GM19455 (cell line): Measurements from ENCODE around the gene ATP5MC2.
"Not testable (repeated sequence)": the region's sequence is repeated elsewhere in the genome, so short reads cannot be mapped to it uniquely, and the experiment has no call there.

Experiments used
- ATAC-seq: cut with Tn5 transposase; IDR thresholded peaks from one replicate; pipeline ENCODE4 v1.9.1; 2021; ENCODE audit not compliant: unreplicated experiment

The ATP5MC2 gene

GRCh38 chr12:53695152-53696145, 19.6 kb upstream of the ATP5MC2 start:
- ATAC-seq, result no peak

- no peak for ATAC-seq
Measured at GRCh38 chr12:53694756-53695151, 18.9 kb upstream of the ATP5MC2 start.

- no peak for ATAC-seq
Measured at GRCh38 chr12:53688134-53688533, 12.3 kb upstream of the ATP5MC2 start.

DNA sequence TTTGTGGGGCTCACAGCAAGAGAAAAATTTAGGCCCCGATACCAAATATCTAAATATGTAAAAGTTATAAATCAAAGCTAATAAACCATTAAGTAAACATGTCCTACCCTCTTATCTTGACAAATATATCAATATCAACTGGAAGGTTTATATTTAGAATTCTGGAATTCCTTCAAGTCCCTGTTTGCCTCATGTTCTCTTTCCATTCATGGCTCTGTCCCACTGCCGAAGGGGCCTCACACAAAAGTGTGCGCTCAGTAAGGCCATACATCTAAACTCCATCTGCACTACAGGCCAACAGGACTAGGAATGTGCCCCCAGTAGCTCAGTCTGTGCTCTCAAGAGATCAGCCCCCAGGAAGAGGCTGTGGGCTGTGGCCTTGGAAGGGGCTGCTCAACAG, 10.6 kb upstream of the ATP5MC2 start:
- ATAC-seq, result no peak

DNA sequence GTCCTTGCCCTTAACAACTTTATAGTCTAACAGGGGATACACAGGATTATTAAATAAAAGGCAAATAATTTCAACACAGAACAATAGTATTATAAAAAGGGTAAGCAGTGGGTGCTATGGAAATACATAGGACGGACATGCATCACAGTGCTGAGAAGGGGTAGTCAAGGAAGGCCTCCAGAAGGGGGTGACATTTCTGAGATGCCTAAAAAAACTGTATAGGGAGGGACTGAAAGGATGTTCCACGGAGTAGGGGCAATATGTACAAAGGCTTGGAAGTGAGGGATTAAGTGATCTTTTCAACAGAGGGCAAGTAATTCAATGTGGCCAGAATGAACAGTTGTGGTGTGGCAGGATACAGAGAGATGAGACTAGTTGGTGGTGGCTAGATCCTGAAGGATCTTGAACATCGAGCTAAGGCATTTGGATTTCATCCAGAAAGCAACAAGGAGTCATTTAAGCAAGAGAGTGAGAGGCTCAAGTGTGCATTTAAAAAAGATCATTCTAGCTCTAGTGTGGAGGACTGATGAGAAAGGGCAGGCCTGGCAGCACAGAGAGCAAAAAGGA, 8.9 kb upstream of the ATP5MC2 start:
- ATAC-seq, result no peak

DNA sequence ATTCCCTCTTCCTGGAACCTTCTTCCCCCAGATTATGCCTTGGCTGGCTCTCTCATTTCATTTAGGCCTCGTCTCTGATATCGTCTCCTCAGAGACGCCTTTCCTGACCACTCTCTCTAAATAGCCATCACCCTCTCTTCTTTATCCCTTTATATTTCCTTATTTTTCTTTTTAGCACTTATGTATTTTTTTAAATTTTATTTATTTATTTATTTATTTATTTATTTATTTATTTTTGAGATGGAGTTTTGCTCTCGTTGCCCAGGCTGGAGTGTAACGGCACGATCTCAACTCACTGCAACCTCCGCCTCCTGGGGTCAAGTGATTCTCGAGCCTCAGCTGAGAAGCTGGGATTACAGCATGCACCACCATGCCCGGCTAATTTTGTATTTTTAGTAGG, 8.1 kb upstream of the ATP5MC2 start:
- no peak for ATAC-seq

GRCh38 chr12:53683494-53683893, 7.6 kb upstream of the ATP5MC2 start:
- no peak for ATAC-seq

DNA sequence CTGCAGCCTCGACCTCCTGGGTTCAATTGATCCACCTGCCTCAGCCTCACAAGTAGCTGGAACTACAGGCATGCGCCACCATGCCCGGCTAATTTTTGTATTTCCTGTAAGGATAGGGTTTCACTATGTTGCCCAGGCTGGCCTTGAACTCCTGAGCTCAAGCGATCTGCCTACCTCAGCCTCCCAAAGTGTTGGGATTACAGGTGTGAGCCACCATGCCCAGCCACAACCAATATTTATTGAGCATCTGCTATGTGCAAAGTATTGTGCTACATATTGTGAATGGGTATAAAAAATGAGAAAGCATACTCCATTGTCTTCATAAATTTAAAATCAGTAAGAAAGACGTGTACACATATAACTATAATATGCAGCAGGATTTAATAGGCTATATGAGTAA, 4.2 kb upstream of the ATP5MC2 start:
- ATAC-seq, result not testable (repeated sequence)

DNA sequence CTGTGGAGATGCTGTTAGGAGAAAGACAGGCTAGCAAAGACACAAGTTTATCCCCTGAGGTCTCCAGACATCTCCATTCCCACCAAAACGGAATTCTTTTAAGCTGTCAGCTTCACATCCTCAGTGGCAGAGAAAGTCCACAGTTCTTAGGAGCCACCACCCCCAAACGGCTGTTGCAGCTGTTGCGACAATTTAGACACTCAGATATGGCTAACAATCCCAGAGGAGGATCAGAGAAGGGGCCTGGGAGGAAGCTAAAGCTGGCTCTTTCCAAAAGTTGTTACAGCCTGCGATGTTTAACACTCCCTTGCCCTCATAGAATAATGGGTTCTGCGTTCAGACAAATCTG, 1.9 kb upstream of the ATP5MC2 start:
- ATAC-seq, result no peak

DNA sequence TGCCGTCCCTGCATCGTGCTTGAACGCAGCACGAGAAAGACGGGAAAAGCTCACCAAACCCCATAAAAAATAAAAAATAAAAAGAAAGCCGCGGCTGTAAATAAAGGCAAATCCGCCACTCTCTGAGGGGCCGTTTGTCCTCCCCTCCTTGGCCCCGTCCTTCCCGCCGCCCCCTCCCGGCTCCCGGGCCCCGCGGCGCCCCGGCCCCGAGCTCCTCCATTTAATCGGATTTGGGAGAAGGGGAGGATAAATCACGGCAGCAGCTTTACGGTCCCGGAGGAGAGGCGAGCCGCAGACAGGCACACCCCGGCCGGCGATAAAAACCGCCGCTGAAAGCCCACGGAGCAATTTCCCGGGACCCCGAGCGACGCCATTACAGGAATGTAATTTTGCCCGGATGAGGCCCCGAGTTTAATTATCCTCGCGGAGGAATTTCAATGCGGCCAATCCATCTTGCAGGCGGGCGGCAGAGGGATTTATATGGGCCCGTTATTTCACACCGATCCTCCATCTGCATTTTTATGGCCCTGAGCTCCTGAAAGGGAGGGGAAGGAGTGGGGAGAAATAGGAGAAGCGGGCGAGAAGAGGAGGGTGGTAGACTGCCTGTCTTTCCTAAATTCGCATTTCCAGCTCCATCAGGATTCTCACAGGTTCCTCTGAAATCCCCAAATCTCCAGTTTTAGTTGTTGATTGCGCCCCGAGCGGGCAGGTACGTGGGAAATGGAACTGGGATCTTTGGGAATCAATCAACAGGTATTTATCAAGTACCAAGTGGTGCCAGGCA, 1.3 kb upstream of the ATP5MC2 start:
- no peak for ATAC-seq

DNA sequence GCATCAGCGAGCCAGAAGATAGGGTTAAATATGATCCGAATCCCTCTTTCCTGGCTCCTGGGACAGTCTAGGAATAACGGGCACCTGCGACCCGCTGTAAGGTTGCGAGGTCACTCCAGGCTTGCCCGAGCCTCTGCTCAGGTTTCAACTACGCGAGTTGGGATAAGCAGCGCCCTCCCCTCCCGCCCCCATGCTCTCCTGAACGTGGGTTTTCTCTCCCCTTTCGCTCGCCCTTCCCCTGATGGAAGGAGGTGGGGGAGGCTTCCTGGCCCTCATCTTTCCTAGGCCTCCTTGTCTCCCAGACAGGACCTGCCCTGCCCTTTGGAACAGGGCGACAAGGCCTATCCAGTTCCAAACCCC, 753 bp upstream of the ATP5MC2 start:
- ATAC-seq, result no peak

DNA sequence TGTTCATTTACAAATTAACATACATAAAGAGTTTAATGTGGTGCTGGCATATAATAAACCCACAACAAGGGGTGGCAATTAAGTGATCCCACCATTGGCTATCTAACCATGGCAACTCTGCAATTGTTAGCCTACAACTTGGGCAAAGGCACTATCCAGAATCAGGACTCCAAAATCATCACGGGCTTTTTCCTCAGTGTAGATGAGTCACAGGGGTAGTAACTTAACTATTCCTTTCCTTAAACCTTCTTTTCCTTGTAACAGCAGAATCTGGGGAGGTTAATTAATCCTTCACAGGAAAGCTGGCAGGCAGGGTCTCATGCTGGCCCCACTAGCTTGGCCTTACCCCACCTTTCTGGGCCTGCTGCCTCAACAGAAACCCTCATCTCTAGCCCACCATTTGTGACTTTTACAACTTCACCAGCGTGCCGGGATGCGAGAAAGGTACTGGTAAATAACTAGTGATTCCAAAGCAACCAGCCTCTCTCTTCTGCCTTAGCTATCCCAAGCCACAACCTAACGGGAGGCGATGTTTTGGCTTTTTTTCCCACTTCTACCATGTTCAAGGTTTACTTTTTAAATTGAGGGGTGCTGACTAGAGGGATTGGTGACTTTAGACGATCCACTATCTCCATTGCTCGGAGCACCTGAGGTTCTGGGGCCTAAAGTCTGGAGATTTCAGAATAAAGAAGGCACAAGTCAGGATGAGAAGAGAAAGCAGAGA, 744 bp downstream of the ATP5MC2 start:
- ATAC-seq, result no peak

GRCh38 chr12:53670971-53671370, 4.9 kb downstream of the ATP5MC2 start:
- ATAC-seq, result no peak

DNA sequence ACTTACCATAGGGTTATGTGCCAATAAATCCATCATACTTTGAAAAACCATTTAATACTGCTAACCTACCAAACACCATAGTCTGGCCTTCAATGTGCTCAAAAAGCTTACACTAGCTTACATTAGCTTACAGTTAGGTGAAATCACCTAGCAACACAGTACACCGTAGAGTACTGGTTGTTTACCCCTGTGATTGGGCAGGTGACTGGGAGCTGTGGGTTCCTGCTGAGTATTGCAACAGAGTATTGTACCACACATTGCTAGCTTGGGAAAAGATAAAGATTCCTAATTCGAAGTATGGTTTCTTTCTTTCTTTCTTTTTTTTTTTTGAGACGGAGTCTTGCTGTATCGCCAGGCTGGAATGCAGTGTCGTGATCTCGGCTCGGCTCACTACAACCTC, 5.6 kb downstream of the ATP5MC2 start:
- ATAC-seq, result no peak

GRCh38 chr12:53667080-53667479, 8.8 kb downstream of the ATP5MC2 start:
- no peak for ATAC-seq

- ATAC-seq, result no peak
Measured at GRCh38 chr12:53664936-53665335, 10.9 kb downstream of the ATP5MC2 start.

GRCh38 chr12:53664191-53664590, 11.7 kb downstream of the ATP5MC2 start:
- no peak for ATAC-seq

- ATAC-seq, result no peak
Measured at GRCh38 chr12:53660041-53660440, 15.8 kb downstream of the ATP5MC2 start.

DNA sequence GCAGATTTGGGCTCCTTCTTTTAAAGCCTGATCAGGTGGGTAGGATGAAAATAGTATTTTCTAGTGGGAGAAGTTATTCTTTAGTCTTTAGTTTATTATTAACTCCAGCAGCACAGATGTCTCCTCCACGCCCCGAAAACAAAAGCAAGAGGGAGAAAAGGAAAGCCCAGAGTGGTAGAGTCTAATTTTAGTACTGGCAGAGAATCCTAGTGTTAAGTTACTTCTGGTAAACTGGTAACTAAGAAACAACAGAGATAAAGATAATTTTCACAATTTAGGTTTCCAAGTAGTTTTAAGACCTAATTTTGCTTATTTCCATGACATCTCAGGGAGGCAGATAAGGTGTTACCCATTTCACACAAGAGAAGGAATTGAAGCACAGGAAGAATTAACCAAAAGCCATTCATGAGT, 16.3 kb downstream of the ATP5MC2 start:
- no peak for ATAC-seq

GRCh38 chr12:53659011-53659551, 16.8 kb downstream of the ATP5MC2 start:
- ATAC-seq, result no peak

GRCh38 chr12:53657041-53657440, 18.8 kb downstream of the ATP5MC2 start:
- ATAC-seq, result no peak
